NCI-H2107 treated with DMSO at 0.1 percent for 48 hours (cell line): ENCODE data around the gene CDC7.

Experiments used
- DNase-seq: peaks from one replicate; lab custom pipeline; 2025; ENCODE audit not compliant: unreplicated experiment; lab: John Stamatoyannopoulos, UW

CDC7 gene

DNA sequence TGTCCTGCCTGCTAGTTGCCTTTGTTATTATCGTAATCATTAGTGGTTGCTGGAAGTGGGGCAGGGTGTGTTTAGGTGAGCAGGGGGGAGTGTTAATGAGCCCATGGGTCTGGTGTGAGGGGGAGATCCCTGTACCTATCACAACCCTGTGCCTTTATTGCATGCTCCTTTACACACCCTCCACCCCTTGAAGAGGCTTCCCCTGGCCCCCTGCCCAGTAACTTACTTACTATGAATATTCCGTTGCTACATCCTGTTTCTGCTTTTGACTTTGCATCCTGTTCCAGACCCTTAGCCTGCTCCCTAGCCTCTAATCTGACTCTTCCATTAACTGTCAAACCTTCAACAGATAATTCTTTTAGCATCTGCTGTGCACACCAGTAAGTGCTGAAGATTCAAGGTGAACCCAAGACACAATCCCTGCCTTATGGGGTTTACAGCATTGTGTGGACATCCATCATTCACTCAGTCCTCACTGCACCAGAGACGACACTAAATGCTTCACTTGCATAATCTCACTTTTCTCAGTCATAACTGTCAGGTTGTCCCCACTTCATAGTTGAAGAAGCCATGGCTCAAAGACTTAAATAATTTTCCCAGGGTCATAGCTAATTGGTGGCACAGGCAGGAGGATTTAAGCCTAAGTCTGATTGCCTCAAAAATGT lies 47.9 kb downstream of the CDC7 start:
- DNase-seq: no peak

GRCh38 chr1:91549041-91549735 lies 48.5 kb downstream of the CDC7 start:
- no peak for DNase-seq

- DNase-seq: no peak
Measured at GRCh38 chr1:91550961-91551360, 50.3 kb downstream of the CDC7 start.

- DNase-seq: no peak
Measured at GRCh38 chr1:91552091-91552490, 51.4 kb downstream of the CDC7 start.

DNA sequence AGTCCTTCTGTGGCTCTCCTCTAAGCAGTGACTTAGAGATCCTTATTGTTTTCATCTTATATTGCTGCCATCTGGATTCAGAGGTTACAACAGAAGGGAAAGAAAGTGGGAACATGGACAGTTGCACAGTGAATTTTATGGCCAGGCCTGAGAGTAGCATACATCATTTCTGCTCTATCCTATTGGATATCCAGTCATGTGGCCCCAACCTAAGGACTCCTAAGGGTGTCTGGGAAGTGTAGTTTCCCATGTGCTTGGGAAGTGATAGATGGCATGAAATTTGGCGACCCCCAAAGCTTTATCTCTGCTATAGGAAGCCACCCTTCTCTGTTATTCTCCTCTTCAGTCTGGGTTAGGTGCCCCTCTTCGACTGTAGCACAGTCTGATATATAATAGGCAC lies 51.9 kb downstream of the CDC7 start:
- no peak for DNase-seq

- no peak for DNase-seq
Measured at GRCh38 chr1:91553177-91553591, 52.5 kb downstream of the CDC7 start.

GRCh38 chr1:91555074-91555730 lies 54.6 kb downstream of the CDC7 start:
- DNase-seq: no peak

GRCh38 chr1:91555821-91556531 lies 55.3 kb downstream of the CDC7 start:
- no peak for DNase-seq

DNA sequence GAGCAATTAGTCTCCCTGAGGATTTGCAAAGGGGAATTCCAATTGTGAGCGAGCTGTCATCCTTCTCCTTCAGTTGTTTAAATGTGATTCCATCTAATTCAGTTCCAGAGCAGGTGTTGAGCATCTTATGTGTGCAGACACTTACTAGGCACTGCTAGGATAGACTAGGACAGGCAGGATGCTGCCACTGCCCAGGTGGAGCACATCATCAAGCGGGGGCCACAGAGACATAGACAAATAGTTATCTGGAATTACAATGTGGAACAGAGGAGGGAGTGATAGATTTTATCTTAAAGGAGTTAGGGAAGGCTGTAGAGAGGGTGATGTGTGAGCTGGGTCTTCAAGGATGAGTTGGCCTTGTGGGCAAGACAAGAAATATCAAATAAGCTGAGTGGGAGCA lies 55.9 kb downstream of the CDC7 start:
- no peak for DNase-seq

DNA sequence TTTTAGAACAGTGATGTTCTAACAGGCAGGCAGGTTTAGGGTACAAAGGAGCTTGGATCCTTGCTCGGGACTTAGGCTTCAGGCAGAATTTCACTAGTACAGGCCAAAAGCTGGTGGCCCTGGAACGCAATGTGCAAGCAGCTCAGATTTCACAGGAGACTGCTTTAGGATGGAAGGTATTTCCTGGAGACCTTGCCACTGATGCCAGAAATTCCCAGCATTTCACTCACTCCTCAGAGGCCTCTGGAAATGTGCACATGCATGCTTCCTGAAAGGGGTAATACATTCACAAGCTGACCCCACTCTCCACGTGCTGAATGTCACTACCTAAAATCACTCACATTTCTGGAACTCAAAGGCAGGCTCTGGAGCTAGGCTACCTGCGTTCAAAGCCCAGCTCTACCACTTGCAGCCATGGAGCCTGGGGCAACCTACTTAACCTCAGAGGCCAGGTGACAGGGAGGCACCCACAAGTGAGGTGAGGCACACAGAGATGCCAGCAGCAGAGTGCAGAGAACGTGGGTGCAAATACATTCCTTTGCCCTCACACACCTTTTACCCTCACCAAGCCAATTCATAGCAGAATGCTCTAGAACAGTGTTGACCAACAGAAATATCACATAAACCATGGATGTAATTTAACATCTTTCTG lies 56.5 kb downstream of the CDC7 start:
- no peak for DNase-seq

DNA sequence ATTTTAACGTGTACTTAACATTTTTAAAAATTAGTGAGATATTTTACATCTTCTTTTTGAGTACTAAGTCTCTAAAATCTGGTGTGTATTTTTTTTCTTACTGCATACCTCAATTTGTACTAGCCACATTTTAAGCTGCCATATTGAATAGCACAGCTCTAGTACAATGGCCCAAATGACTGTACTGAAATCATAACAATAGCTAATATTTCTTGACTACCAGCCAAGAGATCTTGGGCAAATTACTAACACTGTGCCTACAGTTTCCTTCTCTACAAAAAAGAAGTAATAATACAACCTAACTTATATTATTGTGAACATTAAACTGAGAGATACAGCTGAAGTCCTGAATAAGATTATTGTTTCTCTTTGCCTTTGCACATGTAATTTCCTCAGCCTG lies 57.2 kb downstream of the CDC7 start:
- DNase-seq: no peak

DNA sequence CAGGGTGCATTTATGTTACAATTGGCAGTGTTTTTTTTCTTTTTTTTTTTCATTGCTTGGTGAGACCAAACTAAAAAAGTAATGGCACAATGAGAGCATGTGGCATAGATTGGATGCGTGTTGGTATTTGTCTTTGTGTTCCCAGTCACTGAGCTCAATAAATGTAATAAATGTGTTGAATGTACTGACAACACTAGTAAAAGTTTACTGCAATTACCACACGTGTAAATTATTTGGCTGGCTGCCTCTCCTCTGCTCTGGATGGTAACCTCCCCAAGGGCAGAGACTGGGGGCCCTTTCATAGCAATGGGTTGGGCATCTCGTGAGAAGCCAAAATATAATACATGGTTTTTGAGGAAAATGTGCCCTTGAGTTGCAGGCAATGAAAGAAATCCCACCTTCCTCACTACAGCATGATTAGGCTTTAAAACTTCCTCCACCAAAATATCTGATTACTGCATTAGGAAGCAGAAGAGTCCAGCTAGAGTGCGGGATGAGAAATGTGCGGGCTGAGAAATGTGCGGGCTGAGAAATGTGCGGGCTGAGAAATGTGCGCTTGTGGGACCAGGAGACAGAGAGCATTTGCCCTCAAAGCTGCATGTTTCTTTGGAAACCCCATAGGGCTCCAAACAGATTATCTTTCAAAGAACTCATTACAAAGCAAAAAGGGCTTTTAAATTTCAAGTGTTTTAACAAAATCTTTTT lies 58.5 kb downstream of the CDC7 start:
- DNase-seq: no peak

- DNase-seq: no peak
Measured at GRCh38 chr1:91559838-91560565, 59.4 kb downstream of the CDC7 start.

DNA sequence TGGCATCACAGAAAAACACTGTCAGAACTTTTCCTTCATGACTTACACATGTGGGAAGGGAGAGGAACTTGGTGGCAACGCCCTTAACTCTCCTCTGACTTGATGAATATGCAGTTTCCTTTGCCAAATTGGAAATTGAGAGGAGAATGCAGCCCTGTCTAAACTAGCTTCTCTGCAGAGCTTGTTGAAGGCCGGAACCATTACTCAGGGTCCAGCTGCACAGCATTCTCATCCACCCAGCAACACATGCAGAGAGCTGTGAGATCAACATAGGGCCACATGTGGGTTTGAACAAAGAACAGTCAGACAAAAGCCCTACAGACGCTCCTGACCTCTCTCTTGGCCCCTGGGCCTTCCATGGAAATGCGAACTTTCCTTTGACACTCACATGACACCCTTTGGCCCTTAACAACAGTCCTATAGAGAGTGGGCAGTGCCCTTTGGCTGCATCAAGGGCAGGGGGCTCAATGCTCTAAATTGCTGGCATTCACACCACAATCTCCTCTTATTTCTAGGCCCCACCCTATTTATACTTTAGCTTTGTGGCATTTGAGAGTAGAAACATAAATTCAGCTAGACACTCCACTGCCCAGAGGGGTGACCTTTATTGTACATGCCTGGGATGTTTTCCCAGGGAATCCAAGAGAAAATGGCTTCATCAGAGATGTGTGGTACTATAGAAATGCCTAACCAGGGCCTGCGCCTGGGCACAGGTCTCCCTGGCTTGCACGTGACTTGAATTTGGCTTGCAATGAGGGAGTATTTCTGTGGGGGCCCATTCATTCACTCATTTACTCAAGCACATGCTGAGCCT lies 64.4 kb downstream of the CDC7 start:
- DNase-seq: no peak

DNA sequence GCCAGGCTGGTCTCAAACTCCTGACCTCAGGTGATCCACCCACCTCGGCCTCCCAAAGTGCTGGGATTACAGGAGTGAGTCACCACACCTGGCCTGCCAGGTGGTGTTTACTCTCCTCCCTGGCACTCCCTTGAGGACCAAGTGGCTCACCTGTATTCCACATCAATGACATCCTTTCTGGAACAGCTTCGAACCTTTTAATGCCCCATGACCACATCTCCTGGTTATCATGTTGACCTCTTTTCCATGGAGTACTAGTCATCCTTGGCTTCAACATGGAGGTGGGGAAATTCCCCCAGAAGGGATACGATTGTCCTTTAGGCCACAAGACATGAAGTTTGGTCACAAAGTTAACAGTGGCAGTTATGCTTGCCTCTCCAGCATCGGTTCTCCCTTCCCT lies 66.9 kb downstream of the CDC7 start:
- DNase-seq: no peak

- no peak for DNase-seq
Measured at GRCh38 chr1:91568261-91568660, 67.6 kb downstream of the CDC7 start.

- no peak for DNase-seq
Measured at GRCh38 chr1:91569411-91570119, 68.9 kb downstream of the CDC7 start.

GRCh38 chr1:91570120-91570448 lies 69.4 kb downstream of the CDC7 start:
- no peak for DNase-seq

GRCh38 chr1:91572044-91572443 lies 71.4 kb downstream of the CDC7 start:
- DNase-seq: no peak
